Activated T-cell treated with anti-CD3 and anti-CD28 coated beads for 1 hour (primary cell): ENCODE measurements around the gene TINAGL1.
"Not testable (repeated sequence)": the region's sequence is repeated elsewhere in the genome, so short reads cannot be mapped to it uniquely, and the experiment has no call there.

Source experiments
- DNase-seq: peaks from one replicate; pipeline ENCODE4 v3.0.0-alpha.2; 2020; ENCODE audit warnings: low read depth

Gene TINAGL1

DNA sequence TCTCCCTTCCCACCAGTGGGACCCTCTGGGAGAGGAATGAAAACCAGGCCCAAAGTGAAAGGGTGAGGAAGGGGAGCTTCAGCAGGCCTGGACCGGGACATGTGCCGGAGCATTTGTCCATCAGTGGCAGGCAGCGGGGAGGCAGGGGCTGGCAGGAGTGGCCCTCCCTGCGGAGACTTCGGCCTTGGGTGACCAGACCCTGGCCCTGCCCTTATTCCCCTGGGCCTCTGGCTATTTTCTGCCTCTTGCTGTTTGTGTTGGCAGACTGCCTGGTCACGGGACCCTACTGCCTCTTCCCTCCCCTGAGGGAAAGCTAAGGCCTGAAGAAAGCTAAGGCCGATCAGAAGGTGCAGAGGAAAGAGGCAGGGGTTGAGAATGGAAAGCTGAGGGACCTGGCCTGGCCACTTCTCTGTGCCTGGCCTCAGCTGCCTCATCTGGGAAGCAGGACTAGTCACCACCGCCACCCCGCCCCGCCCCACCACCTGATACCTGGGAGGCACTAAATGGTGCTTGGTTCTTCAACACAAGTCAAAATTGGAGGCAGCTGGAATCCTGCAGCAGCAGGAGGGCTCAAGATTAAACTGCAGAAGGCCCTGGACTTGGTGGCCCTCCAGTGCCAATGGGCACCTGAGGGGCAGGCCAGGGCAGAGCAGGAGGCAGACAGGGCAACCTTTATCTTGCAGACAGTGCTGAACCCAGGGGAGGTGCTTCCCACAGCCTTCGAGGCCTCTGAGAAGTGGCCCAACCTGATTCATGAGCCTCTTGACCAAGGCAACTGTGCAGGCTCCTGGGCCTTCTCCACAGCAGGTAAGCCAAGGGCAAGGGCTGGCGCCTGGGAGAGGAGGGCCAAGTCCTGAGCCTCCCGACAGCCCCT lies 7.9 kb downstream of the TINAGL1 start:
- DNase-seq, result no peak

GRCh38 chr1:31584869-31585735 lies 8.8 kb downstream of the TINAGL1 start:
- DNase-seq, result no peak

DNA sequence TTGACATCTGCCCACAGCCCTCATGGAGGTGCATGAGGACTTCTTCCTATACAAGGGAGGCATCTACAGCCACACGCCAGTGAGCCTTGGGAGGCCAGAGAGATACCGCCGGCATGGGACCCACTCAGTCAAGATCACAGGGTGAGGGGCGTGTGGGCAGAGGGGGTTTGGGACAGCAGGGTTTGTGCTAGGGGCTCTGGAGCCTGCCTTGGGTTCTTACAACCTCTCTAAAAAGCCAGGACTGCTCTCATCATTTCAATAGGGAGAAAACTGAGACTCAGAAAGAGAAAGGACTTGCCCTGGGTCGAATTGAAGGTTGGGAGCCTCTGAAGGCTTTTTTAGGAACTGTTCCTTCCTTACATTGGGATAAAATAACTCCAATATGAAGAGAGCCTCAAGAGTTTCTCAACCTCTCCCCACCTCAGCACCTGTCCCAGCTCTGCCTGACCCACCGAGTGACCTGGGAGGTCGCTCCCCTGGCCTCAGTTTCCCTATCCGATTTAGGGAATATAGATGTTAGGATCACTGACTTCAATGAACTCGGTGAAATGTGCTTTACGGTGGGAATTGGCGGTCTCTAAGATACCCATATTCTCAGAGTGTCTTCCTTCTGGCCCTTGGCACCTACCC lies 9.5 kb downstream of the TINAGL1 start:
- no peak for DNase-seq

DNA sequence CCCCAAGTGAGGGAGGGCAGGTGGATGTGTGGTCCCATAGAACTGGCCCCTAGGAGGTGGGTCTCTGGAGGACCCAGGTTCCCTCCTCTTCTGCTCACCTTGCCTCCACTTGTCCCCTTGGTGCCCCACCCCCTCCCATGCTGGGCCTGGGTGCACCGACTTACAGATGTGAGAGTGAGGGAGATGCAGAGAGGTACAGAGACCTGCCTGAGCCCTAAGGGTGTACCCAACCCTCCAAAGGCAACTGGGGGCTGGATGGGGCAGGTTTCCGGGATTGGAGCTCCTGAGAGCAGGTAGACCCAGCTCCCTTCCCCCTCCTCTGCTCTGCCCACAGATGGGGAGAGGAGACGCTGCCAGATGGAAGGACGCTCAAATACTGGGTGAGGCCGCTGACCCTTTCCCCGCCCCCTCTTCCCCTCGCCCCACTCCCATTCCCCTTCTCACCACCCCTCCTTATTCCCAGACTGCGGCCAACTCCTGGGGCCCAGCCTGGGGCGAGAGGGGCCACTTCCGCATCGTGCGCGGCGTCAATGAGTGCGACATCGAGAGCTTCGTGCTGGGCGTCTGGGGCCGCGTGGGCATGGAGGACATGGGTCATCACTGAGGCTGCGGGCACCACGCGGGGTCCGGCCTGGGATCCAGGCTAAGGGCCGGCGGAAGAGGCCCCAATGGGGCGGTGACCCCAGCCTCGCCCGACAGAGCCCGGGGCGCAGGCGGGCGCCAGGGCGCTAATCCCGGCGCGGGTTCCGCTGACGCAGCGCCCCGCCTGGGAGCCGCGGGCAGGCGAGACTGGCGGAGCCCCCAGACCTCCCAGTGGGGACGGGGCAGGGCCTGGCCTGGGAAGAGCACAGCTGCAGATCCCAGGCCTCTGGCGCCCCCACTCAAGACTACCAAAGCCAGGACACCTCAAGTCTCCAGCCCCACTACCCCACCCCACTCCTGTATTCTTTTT lies 10.3 kb downstream of the TINAGL1 start:
- no peak for DNase-seq

DNA sequence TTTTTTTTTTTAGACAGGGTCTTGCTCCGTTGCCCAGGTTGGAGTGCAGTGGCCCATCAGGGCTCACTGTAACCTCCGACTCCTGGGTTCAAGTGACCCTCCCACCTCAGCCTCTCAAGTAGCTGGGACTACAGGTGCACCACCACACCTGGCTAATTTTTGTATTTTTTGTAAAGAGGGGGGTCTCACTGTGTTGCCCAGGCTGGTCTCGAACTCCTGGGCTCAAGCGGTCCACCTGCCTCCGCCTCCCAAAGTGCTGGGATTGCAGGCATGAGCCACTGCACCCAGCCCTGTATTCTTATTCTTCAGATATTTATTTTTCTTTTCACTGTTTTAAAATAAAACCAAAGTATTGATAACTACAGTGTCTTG lies 11.0 kb downstream of the TINAGL1 start:
- not testable (repeated sequence) for DNase-seq

- DNase-seq, result no peak
These were observed 11.6 kb downstream of the TINAGL1 start for GRCh38 chr1:31587720-31588423.

GRCh38 chr1:31588751-31589515 lies 12.6 kb downstream of the TINAGL1 start:
- no peak for DNase-seq

DNA sequence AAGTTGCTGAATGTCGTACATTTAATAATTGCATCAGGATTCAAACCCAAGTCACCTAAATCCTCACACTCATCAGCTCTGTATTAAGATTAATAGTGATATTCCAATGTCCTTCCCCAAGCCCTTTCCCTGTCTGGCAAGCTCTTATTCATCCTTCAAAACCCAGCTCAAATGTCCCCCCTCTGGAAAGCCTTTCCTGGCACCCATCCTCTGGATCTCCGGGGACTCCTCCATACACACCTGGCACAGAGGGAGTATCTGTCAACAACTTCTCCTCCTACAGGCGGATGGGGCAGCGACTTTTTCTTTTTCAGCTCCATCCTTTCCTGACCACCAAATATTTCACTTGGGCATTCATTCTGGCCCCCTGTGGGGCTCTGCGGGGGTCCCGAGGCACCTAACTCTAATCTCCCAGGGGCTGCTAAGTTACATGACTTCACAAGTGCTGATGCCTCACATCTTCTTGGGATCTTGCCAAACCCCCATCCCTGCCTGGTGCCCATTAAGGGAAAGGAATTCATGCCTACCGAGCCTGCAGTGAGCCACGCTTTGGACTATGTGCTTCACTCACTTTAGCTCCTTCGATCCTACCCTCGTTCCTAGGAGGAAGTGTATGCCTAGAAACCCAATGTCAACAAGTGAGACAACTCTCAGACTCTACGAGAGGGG lies 15.2 kb downstream of the TINAGL1 start:
- DNase-seq, result no peak

- DNase-seq, result no peak
These were observed 15.8 kb downstream of the TINAGL1 start for GRCh38 chr1:31592132-31592531.

GRCh38 chr1:31593136-31593665 lies 16.9 kb downstream of the TINAGL1 start:
- DNase-seq, result no peak

DNA sequence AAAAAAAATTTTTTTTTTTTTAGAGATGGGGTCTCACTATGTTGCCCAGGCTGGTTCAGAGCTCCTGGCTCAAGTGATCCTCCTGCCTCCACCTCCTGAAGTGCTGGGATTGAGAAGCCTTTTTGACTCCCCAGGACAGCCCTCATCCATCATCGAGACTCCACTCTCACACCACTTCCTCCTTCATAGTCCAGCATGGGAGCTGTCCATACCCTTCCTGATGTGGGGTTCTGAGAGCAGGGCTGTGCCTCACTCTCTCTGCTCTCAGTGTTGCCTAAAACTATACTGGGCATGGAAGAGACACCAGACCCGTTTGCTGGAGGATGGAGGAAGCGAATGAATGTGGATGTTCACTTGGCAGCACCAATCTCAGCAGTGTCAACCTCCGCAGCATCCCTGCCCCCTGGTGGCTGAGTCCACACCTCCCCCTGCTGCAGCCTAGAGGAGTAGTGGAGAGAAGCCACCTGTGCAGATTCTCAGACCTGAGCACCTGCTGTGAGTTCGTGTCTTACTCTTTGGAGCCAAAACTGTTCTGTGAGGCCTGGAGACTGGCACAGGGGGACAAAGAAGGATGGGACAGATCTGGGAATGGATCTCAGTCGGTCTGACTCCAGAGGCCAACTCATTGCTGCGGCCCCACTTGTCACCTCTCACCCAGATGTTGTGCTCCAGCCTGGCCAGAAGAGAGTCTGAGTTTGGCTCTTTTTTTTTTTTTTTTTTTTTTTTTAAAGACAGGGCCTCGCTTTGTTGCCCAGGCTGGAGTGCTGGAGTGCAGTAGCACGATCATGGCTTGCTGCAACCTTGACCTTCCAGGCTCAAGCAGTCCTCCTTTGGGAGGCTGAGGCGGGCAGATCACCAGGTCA lies 17.7 kb downstream of the TINAGL1 start:
- peak; percentile 57 for DNase-seq

- no peak for DNase-seq
These were observed 19.8 kb downstream of the TINAGL1 start for GRCh38 chr1:31595836-31596736.

DNA sequence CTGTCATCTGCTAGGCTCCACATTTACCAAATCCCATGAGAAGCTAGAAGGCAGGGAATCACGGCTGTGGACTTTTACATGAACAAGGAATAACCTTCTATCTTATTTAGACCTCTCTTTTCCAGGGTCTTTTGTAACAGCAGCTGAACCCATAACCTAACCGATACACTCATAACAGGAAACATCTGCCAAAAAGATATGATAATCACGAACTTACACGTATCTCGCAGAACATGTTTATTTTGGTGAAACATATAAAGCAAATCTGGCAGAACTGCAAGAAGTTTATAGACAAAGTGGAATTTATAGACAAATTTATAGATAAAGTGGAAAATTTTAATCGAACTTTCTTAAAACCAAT lies 20.4 kb downstream of the TINAGL1 start:
- DNase-seq, result no peak

GRCh38 chr1:31598980-31599379 lies 22.7 kb downstream of the TINAGL1 start:
- DNase-seq, result no peak

GRCh38 chr1:31600641-31601040 lies 24.3 kb downstream of the TINAGL1 start:
- no peak for DNase-seq

GRCh38 chr1:31602081-31602480 lies 25.8 kb downstream of the TINAGL1 start:
- DNase-seq, result no peak

DNA sequence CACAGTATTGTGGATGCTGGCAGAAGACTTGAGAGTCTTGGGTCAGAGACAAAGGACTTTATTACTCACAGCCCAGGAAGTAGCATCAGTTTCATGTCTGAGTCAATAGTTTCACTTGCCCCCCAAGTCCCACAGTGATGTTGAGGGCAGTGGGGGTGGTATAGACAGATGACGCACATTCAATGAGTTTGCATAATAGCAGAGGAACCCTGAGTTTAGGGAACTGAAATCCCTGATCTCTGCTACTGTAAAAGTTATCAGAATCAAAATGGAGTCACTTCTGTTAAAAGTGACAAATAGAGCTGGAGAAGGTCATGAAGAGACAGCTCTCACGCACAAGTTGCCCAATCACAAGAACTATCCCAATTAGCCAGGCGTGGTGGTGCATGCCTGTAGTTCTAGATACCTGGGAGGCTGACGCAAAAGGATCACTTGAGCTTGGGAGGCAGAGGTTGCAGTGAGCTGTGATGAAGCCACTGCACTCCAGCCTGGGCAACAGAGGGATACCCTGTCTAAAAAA lies 29.7 kb downstream of the TINAGL1 start:
- no peak for DNase-seq
